GM12878 (cell line): Measurements from ENCODE around the gene CTNS. TPM values are rescaled to one million over a fixed set of nuclear protein-coding genes. Genes with fewer than 3 reads are reported as not detected.
A peak's percentile ranks its signal among the peaks of the same experiment; 100 is the strongest.

Experiments
- ATAC-seq: fragments of 200-7000 bp; cut with Tn5 transposase; 3 replicates; pipeline ENCODE4 v1.9.1; 2020; ENCODE audit warnings: mild to moderate bottlenecking, moderate library complexity
- BruUV-seq: library from RNA; stranded (reverse); fragments of 400-500 nt; replicated peaks from 2 replicates; lab custom pipeline; 2021; lab: Mats Ljungman, UMichigan
- CTCF ChIA-PET: fragments of 300-600 bp; sonication (Branson Sonifier 250); formaldehyde crosslinking; extraction: SDS; loops from one replicate; lab custom pipeline; 2021; ENCODE audit warnings: inconsistent platforms; lab: Yijun Ruan, JAX
- POLR2A ChIA-PET: fragments of 350-600 bp; formaldehyde crosslinking; extraction: SDS; loops from one replicate; lab custom pipeline; 2021; ENCODE audit warnings: inconsistent platforms; lab: Charles Lee
- RAD21 ChIA-PET: fragments of 300-600 bp; sonication (Branson Sonifier 250); formaldehyde crosslinking; loops from one replicate; lab custom pipeline; 2023; ENCODE audit warnings: antibody characterized with exemption; ENCODE audit not compliant: unreplicated experiment; lab: Charles Lee
- SMC1A ChIA-PET: fragments of 300-600 bp; sonication (Branson Sonifier 250); formaldehyde crosslinking; loops from one replicate; lab custom pipeline; 2023; ENCODE audit not compliant: unreplicated experiment, uncharacterized antibody; lab: Charles Lee
- DNase-seq: peaks from one replicate; pipeline ENCODE4 v3.0.0-alpha.2; 2011; ENCODE audit warnings: low read depth, low spot score
- FAIRE-seq: peaks from 3 replicates; lab custom pipeline; 2011; peaks lifted over from hg19 to GRCh38; lab: Jason Lieb, UNC
- H2AFZ ChIP-seq: 2 replicates; pipeline ENCODE4 v1.6.0; 2011; ENCODE audit warnings: low read depth, low read length, control low read depth; ENCODE audit not compliant: control insufficient read depth
- H3K27ac ChIP-seq: 2 replicates; pipeline ENCODE4 v1.5.1; 2011; ENCODE audit warnings: control low read depth; ENCODE audit not compliant: control insufficient read depth, insufficient read depth
- H3K27me3 ChIP-seq, 2 experiments: replicated peaks in 1 of 2; 2 replicates each; pipeline versions ENCODE4 v1.6.0 to v1.6.1; 2011; ENCODE audit warnings: low read length in 1 of 2; ENCODE audit not compliant: control insufficient read depth in 2 of 2, insufficient read depth in 2 of 2
- H3K36me3 ChIP-seq, 2 experiments: 2 replicates each; pipeline ENCODE4 v1.5.1; 2011; ENCODE audit warnings: low read length in 1 of 2; ENCODE audit not compliant: control insufficient read depth in 2 of 2, insufficient read depth in 2 of 2
- H3K4me1 ChIP-seq: 2 replicates; pipeline ENCODE4 v1.6.1; 2011; ENCODE audit warnings: mild to moderate bottlenecking, low read length, moderate library complexity, mixed read lengths; ENCODE audit not compliant: control insufficient read depth, insufficient read depth
- H3K4me2 ChIP-seq: 2 replicates; pipeline ENCODE4 v1.6.0; 2011; ENCODE audit warnings: control low read depth; ENCODE audit not compliant: control insufficient read depth, insufficient read depth
- H3K4me3 ChIP-seq: fragments of 200-600 bp; sonication (generic); 2 replicates; pipeline ENCODE4 v1.5.1; 2016
- H3K79me2 ChIP-seq: 2 replicates; pipeline ENCODE4 v1.6.0; 2011; ENCODE audit warnings: low read length; ENCODE audit not compliant: control insufficient read depth, insufficient read depth
- H3K9ac ChIP-seq: 2 replicates; pipeline ENCODE4 v1.8.0; 2011; ENCODE audit warnings: low read length, control low read depth, mixed read lengths; ENCODE audit not compliant: control insufficient read depth, insufficient read depth
- H3K9me3 ChIP-seq: replicated peaks from 3 replicates; pipeline ENCODE4 v1.5.1; 2011; ENCODE audit warnings: mild to moderate bottlenecking, low read length; ENCODE audit not compliant: control insufficient read depth, insufficient read depth
- H4K20me1 ChIP-seq: 2 replicates; pipeline ENCODE4 v1.6.0; 2011; ENCODE audit not compliant: control insufficient read depth, insufficient read depth
- NKRF ChIP-seq: fragments of 450-650 bp; conservative IDR thresholded peaks from 2 replicates; pipeline ENCODE4 v1.6.1; 2017; ENCODE audit warnings: mild to moderate bottlenecking, moderate library complexity
- NR2F1 ChIP-seq: fragments of 450-650 bp; conservative IDR thresholded peaks from 2 replicates; pipeline ENCODE4 v1.6.1; 2017; ENCODE audit warnings: mild to moderate bottlenecking
- POLR2A ChIP-seq: IDR thresholded peaks from 2 replicates; pipeline ENCODE4 v1.6.1; 2011; ENCODE audit warnings: low read depth, mild to moderate bottlenecking, low read length
- REST ChIP-seq: IDR thresholded peaks from 2 replicates; pipeline ENCODE4 v1.6.1; 2012; ENCODE audit warnings: mild to moderate bottlenecking, low read depth, low read length
- WGBS: methylation state at CpG from one replicate; pipeline ENCODE4 v1.1.6; 2016; ENCODE audit warnings: low lambda C conversion rate; ENCODE audit not compliant: insufficient replicate concordance, insufficient coverage; ENCODE audit errors: missing lambda C conversion rate; 5-methylcytosine and 5-hydroxymethylcytosine counted together
- in situ Hi-C: fragments of 300-500 bp; cut with MboI; formaldehyde crosslinking; loops from 9 replicates; pipeline ENCODE4 v1.14.3; 2018; ENCODE audit warnings: mixed read lengths
- intact Hi-C: fragments of 100-400 bp; cut with micrococcal nuclease; formaldehyde crosslinking; loops from one replicate; pipeline ENCODE4 v1.14.2; 2022; ENCODE audit not compliant: unreplicated experiment
- polyA plus RNA-seq, 11 experiments: library from polyadenylated mRNA; depleted of rRNA in 4 of 11; unstranded in 6 of 11; stranded (reverse) in 5 of 11; fragments of >200 nt; fragmentation: Nextera tagmentation in 4 of 11; fragmentation: Illumina TruSeq in 1 of 11; extraction: Ambion mirVana in 4 of 11; extraction: Trizol in 1 of 11; gene quantifications; 1 replicate in 1 of 11; 2 replicates in 10 of 11; pipeline versions ENCODE4 v1.2.1 to v1.2.3, GENCODE V29; 2011 to 2016; ENCODE audit warnings: inconsistent platforms in 2 of 11, missing spikeins in 2 of 11, low read depth in 1 of 11
- total RNA-seq, 4 experiments: library from RNA; depleted of rRNA in 3 of 4; stranded (reverse); fragments of >200 nt in 3 of 4; fragmentation: Illumina TruSeq in 1 of 4; extraction: Trizol in 1 of 4; gene quantifications; 2 replicates each; pipeline versions ENCODE4 v1.2.1 to v1.2.3, GENCODE V29; 2013 to 2021

CTNS gene
- total and polyA plus RNA-seq, 10 of the 15 experiments (the other 5 are each of a cell fraction or from before 2014, with no cell fraction given) = 0.92 to 10.7 (median 6.4) TPM

- no peak for TF ChIP-seq REST
- no peak for TF ChIP-seq NKRF
Measured at GRCh38 chr17:3656755-3657587, 20.4 kb downstream of the CTNS start (continued).

- Histone ChIP-seq H2AFZ (no peak overlapping the region), H4K20me1 (no peaks in the 10 kb centered on the region), H3K4me1 (no peaks in the 10 kb centered on the region), H3K36me3 (no peaks in the 10 kb centered on the region), H3K27ac (no peak overlapping the region), H3K9ac (no peak overlapping the region), H3K4me2 (no peak overlapping the region), H3K27me3 (no peaks in the 10 kb centered on the region), H3K79me2 (no peaks in the 10 kb centered on the region), H3K4me3 (no peak overlapping the region), H3K9me3 (no peaks in the 10 kb centered on the region)
- TF ChIP-seq POLR2A (peak; percentile 11; the same call in 1 of the 2 replicates), NR2F1 (no peak)
- ChIA-PET CTCF (no interaction called here), SMC1A (no interaction called here), POLR2A (no interaction called here), RAD21 (no interaction called here)
- FAIRE-seq (no peak), DNase-seq (no peak), ATAC-seq (no peak)
- WGBS = 44% methylated on average over 7 of the region's 7 CpGs
- intact Hi-C loops = no loop called here
- no TSS peak for BruUV-seq
- in situ Hi-C loops = no loop called here
Measured at GRCh38 chr17:3657588-3657869, 21.0 kb downstream of the CTNS start.
